ENCODE results near the gene SCARB1.

The SCARB1 gene

DNA sequence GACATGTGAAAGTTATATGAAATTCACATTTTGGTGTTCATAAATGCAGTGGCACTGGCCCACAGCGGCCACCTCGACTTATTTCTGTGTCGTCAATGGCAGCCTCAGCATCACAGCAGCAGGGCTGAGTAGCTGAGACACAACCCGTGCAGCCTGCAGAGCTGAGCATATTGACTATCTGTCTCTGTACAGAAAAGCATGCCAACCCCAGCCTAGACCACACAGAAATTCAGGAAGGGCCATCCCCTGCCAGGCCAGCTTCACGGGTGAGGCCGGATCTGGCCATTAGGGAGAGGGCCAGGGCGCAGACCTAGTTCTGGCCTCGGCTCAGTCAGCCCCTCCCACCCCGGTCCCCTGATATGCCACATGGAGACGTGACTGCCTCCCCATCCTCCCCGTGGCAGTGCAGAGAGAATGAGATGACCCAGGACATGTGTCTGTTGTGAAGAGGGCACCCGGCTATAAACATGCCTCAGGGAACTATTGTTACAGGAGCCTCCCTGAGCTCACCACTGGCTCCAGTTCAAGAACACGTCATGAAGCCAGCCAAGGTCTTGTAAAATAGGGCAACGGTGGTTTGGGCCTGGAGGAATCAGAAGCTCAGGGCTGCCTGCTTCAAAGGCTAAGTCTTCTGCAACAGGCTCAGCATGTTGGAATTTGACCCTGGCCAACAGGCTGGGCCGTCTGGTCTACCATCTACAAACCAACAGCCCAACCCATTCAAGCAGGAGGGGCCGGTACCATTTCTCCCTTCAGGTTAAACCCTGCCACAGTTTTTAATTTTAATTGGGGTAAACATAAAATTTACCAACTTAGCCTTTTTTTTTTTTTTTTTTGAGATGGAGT, 25.5 kb downstream of the SCARB1 start:
- DNase-seq: peak; percentile 93

DNA sequence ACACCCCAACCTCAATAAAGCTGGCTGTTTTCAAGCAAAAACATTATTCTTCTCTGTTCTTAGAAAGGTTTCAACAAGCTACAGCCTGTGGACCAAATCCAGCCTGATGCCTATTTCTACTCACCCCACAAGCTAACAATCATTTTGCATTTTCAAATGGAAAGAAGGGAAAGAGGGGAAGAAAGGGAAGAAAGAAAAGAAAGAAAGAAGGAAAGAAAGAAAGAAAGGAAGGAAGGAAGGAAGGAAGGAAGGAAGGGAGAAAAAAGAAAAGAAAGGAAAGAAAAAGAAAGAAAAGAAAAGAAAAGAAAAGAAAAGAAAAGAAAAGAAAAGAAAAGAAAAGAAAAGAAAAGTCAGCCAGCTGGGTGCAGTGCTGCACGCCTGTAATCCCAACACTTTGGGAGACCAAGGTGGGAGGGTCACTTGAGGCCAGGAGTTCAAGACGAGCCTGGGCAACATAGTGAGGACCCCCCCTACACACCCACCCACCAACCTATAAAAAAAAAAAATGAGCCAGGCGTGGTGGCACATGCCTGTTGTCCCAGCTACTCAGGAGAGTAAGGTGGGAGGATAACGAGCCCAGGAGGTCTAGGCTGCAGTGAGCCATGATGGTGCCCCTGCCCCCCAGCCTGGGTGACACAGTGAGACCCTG, 26.3 kb downstream of the SCARB1 start:
- no peak for DNase-seq

DNA sequence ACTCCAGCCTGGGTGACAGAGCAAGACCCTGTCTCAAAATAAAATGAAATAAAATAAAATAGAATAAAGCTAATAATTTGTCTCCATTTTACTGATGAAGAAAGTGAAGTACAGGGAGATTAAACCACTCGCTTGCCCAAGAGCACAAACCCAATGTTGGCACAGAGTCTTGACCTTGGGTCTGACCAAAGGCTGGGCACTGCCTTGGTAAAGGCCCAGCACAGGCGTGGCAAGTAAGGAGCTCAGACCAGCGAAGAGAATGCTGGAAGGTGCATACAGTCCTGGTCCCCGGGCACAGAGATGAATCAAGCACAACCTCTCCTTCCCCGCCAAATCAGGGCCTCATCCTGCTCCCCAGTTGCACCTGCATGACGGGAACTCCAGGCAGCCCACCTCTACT, 26.9 kb downstream of the SCARB1 start:
- DNase-seq: no peak

DNA sequence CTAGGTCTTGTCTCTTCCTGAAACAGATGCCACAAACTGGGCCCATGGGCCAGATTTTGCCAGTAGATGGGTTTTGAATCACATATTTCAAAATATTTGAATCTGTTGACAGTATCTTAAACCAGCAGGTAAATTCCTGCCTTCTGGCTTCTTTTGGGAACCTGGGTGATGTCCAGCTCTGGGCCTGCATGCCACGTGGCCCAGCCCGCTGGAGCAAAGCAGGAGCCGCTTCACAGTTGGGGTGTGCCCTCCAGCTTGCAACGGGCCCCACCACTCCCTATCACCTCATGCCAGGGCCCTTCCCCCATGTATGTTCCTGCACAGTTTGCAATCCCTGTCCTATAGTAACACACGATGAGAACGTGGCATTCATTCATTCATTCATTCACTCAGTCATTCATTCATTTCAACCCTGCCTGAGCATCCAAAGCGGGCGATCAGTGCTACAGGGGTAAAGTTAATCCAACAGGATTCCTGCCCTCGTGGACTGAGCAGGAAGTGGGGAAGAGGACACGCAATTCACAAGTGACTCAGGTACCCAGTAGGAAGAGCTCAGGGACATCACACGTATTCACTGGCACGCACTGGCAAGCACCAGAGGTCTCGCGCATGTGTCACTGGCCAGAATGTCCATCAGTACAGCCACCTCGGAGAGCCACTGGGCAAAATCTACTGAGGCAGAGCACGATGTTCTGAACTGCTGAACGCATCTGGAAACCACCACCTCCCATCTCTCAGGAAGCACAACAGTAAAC, 27.8 kb downstream of the SCARB1 start:
- no peak for DNase-seq

DNA sequence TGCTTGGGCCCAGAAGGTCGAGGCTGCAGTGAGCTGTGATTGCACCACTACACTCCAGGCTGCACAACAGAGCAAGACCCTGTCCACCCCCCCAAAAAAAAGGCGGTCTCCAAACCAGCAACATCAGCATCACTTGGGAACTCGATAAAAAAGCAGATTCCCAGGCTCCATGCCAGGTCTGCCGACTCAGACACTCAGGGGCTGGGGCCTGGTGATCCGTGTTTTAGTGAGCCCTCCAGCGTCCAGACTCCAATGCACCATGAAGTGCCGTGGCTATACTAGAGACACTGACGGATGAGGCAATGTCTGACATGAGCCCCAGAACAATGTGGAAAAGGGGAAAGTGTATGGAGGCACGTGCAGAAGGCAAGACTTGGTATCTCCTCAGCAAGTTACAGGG, 28.8 kb downstream of the SCARB1 start:
- no peak for DNase-seq

DNA sequence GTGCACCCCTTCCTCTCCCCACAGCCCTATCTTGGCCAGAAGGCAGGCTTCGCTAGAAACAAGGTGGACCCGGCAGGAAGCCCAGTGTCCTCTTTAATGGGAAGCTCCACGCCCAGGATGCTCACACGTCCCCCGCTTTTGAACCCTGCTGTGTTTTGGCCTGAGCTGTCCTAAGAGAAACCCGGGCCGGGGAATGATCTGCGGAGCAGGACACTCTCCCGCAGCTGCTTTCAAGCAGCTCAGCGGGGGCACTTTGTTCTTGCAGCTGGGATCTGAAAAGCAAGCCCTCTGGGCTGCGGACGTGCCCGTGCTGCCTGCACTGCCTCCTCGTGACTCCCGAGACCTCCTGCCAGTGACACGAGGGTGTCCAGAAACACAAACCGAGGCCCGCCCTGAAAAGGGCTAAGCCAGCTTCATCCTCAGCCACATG, 30.0 kb downstream of the SCARB1 start:
- DNase-seq: no peak

DNA sequence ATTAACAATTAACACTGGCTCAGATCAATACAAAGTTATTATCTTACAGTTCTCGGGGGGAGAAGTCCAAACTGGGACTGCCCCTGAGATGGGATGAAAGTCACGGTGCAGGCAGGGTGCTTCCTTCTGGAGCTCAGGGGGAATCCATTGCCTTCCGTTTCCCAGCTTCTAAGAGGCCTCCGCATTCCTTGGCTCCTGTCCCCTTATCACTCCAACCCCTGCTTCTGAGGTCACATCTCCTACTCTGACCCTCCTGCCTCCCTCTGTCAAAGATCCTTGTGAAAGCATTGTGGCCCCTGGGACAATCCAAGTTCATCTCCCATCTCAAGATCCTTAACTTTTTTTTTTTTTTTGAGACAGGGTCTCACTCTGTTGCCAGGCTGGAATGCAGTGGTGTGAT, 30.8 kb downstream of the SCARB1 start:
- no peak for DNase-seq

DNA sequence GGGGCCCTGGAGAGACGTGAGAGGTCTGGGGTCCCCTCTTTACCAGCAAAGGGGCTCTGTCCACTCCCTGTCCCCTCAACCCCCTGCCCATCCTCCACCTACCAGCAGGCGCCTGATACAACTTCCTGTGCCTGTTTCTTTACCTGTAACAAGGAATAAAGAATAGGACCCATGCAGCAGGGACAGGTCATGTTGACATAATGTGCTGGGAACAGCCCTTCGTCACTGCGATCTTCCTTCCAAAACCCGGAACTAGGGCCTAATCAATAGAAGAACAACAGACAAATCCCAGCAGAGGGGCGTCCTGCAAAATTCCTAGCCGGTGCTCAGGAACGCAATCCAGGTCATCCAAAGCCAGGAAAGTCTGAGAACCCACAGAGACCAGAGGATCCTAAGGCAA, 32.1 kb downstream of the SCARB1 start:
- DNase-seq: no peak

DNA sequence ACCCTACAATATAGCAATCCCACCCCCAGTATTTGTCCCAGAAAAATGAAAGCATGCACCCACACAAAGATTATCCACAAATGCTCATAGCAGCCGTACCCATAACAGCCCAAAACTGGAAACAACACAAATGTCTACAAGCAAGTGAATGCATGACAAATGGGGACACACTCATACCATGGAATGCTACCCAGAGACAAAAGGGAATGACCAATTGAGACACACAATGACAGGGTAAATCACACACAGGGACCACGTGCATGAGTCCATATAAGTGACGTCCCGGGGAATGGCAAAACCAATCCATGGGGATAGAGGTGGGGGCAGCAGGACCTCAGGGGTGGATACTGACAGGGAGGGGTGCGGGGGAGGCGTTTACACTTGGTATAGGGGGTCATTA, 33.4 kb downstream of the SCARB1 start:
- DNase-seq: no peak

DNA sequence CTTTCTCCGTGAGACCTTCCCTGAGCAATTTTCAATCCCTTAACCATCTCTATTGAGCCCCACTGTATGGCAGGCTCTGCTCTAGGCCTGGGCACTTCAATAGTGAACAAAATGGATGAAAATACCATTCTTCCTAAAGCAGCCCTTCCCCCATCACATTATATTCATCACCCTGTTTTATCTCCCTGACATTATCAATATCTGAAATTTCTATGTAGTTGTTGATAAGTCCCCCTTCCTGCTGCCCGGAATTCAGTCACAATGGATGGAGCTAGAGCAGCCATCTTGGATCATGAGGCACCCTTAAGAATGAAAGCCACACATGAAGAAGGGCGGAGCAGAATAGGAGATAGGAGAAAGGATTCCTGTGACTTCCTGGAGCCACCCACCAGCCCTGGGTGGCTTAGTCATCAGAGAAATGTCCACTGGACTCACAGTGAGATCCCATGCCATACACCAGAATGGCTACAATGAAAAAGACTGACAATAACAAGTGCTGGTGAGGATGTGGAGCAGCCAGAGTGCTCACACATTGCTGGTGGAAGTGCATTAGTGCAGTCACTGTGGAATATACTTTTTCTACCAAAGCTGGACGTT, 33.9 kb downstream of the SCARB1 start:
- peak; percentile 29 for DNase-seq

DNA sequence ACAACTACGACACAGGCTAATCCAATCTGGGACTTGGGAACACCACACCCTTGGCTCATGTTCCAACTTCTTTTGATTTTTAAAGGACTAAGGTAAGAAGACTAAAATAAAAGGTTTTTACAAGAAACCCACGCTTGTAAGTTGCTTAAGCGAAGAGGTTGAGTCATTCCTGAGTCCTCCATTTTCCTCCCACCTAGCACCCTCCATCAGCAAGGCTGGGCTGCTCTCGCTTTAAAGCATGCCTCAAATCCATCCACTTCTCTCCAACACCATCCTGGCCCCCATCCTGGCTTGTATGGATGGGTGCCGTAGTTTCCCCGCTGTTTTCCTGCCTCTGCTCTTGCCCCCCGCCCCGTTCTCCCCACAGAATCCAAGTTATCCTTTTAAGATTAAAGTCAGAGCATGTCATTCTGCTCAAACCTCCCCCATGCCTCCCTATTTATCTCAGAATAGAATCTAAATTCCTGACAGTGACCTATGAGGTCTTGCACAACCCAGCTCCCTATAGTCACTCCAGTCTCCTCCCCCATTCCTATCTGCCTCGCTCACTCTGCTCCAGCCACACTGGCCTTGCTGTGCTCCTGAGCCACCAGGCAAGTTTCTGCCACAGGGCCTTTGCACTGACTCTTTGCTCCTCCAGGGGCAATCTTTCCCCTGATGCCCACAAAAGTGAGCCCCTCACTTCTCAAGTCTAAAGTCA, 34.5 kb downstream of the SCARB1 start:
- peak; percentile 96 for DNase-seq

DNA sequence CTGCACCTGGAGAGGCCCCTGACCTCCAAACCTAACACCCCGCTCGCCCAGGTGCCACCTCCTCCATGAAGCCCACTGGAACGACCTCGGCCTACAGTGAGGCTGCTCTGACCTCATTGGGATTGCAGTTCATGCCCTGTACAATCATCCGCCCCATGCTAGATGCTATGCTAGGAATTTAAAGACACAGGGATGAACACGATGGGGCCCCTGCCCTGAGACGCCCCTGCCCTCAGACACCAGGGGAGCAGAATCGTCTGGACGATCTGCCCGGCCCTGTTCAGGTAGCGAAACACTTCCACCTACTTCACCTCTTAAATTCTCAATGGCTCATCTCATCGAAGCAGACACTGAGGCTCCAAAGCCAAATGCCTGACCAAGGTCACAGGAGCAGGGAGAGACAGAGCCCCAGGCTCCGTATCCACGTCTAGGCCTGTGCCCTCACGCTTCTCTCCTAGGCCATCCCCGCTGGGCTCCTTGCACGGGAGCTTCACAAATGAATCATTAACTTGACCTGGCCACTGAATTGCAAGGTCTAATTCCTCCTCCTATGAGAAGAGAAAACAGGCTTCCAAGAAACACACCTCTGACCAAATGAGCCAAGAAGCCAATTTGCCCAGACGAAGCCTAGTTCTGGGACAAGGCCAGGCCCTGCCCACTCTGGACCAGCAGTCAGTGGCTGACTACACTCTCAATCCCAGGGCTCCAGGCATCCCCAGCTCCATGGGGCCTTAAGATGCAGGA, 35.2 kb downstream of the SCARB1 start:
- DNase-seq: peak; percentile 78

DNA sequence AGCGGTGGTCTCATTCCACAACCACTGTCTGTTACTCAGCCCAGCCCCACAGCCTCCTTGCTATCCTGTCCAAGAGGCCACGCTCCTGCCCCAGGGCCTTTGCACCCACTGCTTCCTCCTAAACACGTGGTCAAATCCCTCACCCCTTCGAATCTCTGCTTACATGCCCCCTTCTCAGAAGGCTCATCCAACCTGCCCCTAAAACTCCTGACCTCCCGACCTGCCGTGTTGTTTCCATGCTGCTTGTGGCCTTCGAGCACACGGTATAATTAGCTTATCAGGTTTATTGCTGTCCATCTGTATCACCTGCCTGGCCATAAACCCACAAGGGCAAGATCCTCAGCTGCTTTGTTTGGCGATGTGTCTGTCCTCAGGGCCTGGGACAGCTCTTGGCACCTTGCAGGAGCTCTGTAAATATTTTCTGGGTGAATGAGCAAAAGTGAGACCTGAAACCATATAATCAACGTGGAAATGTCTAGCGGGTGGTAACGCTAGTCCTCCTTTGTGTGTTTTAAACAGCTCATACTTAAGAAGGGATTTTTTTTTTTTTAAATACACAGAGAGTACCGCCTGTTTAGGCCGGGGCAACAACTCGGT, 36.0 kb downstream of the SCARB1 start:
- DNase-seq: no peak

DNA sequence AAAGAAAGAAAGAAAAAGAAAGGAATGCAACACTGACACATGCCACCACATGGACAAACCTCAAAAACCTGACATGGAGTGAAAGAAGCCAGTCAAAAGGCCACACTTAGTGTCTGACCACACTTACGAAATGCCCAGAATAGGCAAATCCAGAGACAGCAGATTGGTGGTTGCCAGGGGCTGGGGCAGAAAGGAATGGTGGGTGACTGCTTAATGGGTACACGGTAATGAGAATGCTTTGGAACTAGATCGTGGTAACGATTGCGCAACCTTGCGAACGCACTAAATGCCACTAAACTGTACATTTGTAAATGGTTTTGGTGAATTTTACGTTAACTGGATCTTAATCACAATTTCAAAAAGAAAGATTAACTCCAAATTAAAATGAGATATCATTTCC, 39.5 kb downstream of the SCARB1 start:
- peak; percentile 11 for DNase-seq

DNA sequence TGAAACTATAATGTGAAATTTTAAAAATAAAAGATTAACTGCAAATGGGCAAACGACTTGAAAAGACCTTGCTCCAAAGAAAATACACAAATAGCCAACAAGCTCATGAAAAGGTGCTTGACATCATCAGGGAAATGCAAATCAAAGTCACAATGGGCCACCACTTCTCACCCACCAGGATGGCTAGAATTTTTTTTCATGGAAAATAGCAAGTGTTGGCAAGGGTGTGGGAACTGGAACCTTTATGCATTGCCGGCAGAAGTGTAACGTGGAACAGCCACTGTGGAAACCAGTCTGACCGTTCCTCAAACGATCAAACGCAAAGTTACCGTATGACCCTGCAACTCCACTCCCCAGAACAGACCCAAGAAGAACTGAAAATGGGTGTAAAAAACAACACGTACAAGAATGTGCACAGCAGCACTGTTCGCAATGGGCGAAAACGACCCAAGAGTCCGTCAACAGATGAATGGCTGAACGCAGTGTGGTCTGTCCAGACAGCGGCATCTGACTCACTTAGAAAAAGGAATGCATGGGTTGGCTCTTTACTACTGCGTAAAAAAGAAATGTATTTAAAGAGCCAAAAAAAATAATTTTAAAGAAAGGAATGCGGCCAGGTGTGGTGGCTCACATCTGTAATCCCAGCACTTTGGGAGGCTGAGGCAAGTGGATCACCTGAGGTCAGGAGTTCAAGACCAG, 40.2 kb downstream of the SCARB1 start:
- DNase-seq: peak; percentile 15

DNA sequence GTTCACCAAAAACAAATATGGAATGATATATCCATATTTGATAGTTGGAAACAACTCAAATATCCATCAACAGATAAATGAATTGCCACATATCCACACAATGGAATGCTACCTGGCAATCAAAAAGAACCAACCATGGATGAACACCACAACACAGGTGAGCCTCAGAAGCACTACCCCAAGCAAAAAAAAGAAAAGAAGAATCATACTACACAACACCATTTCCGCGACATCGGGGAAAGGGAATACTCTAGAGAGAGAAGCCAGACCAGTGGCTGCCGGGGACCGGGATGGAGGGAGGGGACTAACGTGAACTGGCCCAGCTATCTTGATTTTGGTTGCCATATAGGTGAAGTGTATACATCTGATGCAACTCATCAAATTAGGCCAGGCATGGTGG, 41.4 kb downstream of the SCARB1 start:
- DNase-seq: no peak

DNA sequence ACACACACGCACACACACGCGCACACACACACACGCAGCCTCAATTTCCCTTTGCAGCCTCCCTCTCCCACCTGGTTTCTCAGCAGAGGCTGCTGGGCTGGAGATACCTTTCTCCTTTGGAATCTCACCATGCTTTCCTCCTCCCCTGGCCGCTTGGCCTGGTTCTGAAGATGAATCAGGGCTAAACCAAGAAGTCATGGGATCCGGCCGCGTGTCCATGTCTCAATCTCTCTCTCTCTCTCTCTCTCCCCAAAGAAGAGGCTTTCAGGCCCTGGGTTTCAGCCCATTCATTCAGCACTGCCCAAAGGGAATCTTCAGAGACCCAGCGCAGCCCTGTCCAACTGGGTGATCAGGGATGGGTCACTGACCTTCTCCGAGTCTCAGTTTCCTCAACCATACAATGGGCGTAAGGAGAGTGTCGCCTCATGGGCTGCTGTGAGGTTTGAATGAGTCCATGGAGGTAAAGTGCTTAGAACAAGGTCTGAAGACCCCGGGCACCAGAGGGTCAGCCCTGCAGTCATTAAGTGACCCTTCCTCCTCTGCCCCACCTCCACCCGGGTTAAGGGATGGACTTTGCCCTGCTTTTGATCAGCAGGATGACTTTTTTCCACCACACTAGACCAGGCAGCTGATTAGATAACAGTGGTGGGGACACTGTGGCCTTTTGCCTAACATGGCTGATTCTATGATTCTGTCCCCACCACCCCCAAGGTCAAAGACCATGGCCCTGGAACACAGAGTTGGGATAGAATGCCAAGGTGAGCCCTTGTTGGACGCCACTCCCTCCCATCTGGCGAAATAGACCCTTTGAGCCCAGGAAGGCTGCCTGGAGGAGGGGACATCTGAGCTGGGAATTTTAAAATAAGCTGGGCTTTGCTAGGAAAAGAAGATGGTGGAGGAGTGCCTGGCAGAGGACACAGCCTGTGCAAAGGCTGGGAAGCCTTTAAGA, 42.1 kb downstream of the SCARB1 start:
- no peak for DNase-seq

DNA sequence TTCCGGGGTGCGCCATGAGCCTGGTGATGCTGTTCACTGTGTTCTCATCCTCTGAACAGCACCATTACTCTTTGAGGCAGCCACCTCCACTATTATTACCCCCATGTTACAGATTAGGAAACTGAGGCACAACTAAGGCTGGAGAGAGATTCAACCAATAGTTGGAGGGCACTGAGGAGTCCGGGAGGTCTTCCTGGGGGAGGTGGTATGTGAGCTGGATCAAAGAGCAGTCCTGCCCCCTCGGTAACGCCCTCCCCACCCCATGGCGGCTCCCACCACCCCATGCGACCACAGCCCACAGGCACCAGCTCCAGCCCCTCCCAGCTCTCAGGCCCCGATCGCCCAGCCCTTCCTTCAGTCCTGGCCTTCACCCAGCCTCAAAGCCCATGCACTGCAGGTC, 43.5 kb downstream of the SCARB1 start:
- no peak for DNase-seq

DNA sequence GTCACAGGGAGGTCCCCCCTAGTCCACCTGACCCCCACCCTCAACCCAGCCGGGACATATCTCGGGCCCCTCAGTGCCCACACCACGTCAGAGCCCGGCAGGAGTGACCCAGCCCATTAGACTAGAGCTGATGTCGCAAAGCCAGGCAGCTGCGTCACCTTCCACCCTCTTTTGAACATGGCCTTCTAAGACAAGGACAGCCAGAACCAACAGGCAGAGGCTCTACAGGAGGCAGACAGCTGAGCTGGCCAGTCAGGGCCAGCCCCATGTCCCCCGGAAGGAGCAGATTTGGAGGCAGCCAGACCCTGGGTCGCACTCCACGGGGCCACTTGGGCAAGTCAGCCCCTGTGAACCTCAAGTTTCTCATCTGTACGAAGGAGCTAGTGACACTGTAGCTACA, 44.1 kb downstream of the SCARB1 start:
- no peak for DNase-seq

DNA sequence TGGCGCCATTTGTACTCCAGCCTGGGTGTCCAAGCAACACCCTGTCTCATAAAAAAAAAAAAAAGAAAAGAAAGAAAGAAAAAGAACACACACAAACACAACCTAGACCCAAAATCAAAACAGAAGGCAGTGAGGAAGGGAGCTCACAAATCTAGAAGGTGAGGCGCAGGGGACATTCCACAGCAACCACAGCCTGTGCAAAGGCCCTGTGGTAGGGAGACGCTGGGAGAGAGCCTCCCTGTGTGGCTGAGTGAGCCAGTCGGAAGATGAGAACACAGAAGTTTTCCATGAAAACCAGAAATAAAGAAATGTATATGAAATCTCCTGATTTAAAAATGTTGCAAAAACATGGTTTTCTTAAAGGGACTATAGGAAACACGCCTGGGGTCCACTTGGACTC, 44.6 kb downstream of the SCARB1 start:
- DNase-seq: no peak

Measured in fibroblast of skin of right biceps (primary cell).